Stimulated activated CD8-positive, alpha-beta memory T cell treated with anti-CD3 and anti-CD28 coated beads, Interleukin-7, amount 100 ng/mL, for 24 hours (primary cell): ENCODE data around the gene AOPEP.

Source experiments
- DNase-seq: peaks from one replicate; pipeline ENCODE4 v3.0.0-alpha.2; 2020; ENCODE audit warnings: low read depth

The AOPEP gene

GRCh38 chr9:94714494-94714893, 12.0 kb upstream of the AOPEP start:
- no peak for DNase-seq

GRCh38 chr9:94717761-94718160, 8.7 kb upstream of the AOPEP start:
- DNase-seq: no peak

- no peak for DNase-seq
Measured at GRCh38 chr9:94718936-94719335, 7.6 kb upstream of the AOPEP start.

- no peak for DNase-seq
Measured at GRCh38 chr9:94719878-94720277, 6.6 kb upstream of the AOPEP start.

- no peak for DNase-seq
Measured at GRCh38 chr9:94720846-94721549, 5.5 kb upstream of the AOPEP start.

- no peak for DNase-seq
Measured at GRCh38 chr9:94721754-94722153, 4.7 kb upstream of the AOPEP start.

GRCh38 chr9:94725293-94725692, 1.2 kb upstream of the AOPEP start:
- no peak for DNase-seq

- DNase-seq: no peak
Measured at GRCh38 chr9:94728719-94729118, 2.2 kb downstream of the AOPEP start.

- no peak for DNase-seq
Measured at GRCh38 chr9:94729199-94729598, 2.7 kb downstream of the AOPEP start.

GRCh38 chr9:94734054-94734754, 7.7 kb downstream of the AOPEP start:
- no peak for DNase-seq

- no peak for DNase-seq
Measured at GRCh38 chr9:94736759-94737158, 10.3 kb downstream of the AOPEP start.

- no peak for DNase-seq
Measured at GRCh38 chr9:94740145-94740840, 13.8 kb downstream of the AOPEP start.

- DNase-seq: no peak
Measured at GRCh38 chr9:94741866-94742265, 15.4 kb downstream of the AOPEP start.

- no peak for DNase-seq
Measured at GRCh38 chr9:94743035-94743954, 16.8 kb downstream of the AOPEP start.

GRCh38 chr9:94745806-94746540, 19.5 kb downstream of the AOPEP start:
- no peak for DNase-seq

- DNase-seq: no peak
Measured at GRCh38 chr9:94746541-94747370, 20.3 kb downstream of the AOPEP start.

- DNase-seq: no peak
Measured at GRCh38 chr9:94754976-94755475, 28.5 kb downstream of the AOPEP start.

- DNase-seq: no peak
Measured at GRCh38 chr9:94757158-94757557, 30.7 kb downstream of the AOPEP start.

GRCh38 chr9:94758031-94758430, 31.5 kb downstream of the AOPEP start:
- DNase-seq: no peak

- DNase-seq: no peak
Measured at GRCh38 chr9:94758880-94759279, 32.4 kb downstream of the AOPEP start.
